Psoas muscle (tissue), 8 donors: ENCODE results near the gene HEATR3. TPM values are rescaled to one million over a fixed set of nuclear protein-coding genes. Genes with fewer than 3 reads are reported as not detected.
"Not testable (repeated sequence)": the region's sequence is repeated elsewhere in the genome, so short reads cannot be mapped to it uniquely, and the experiment has no call there.

ENCODE experiments used
- ATAC-seq, 4 donors: fragments of 200-7000 bp; cut with Tn5 transposase; one replicate each; pipeline ENCODE4 v1.9.1; 2020; ENCODE audit warnings: moderate library complexity in 3 of 4, mild to moderate bottlenecking in 2 of 4
- DNase-seq, 2 donors: peaks; one replicate each; pipeline ENCODE4 v3.0.0-alpha.2; 2020
- H3K27ac ChIP-seq: fragments of 200-600 bp; one replicate; pipeline ENCODE4 v1.8.0; 2022
- H3K27me3 ChIP-seq, 3 donors: fragments of 200-600 bp in 1 of 3; one replicate each; pipeline versions ENCODE4 v1.6.1 to v1.8.0; 2013 to 2022; ENCODE audit warnings: low read length in 2 of 3, mild to moderate bottlenecking in 2 of 3, moderate library complexity in 1 of 3; ENCODE audit not compliant: insufficient read depth in 3 of 3
- H3K36me3 ChIP-seq, 2 donors: fragments of 200-600 bp in 1 of 2; one replicate each; pipeline versions ENCODE4 v1.6.1 to v1.8.0; 2013 to 2022; ENCODE audit warnings: low read depth in 1 of 2, mild to moderate bottlenecking in 1 of 2, moderate library complexity in 1 of 2; ENCODE audit not compliant: insufficient read depth in 1 of 2
- H3K4me1 ChIP-seq: fragments of 200-600 bp; one replicate; pipeline ENCODE4 v1.8.0; 2022
- H3K4me3 ChIP-seq: fragments of 200-600 bp; one replicate; pipeline ENCODE4 v1.8.0; 2022; ENCODE audit warnings: mild to moderate bottlenecking
- H3K9me3 ChIP-seq: fragments of 200-600 bp; one replicate; pipeline ENCODE4 v1.8.0; 2022
- WGBS, 3 donors: extraction: QIAGEN DNeasy Blood & Tissue Kit; methylation state at CpG; one replicate each; pipeline versions ENCODE4 v1.1.6 to v1.1.7; 2013; 5-methylcytosine and 5-hydroxymethylcytosine counted together
- intact Hi-C, 2 donors: fragments of 100-400 bp; cut with DNase I; formaldehyde crosslinking; loops; one replicate each; pipeline versions ENCODE4 v1.11.0 to v1.14.2; 2022
- polyA plus RNA-seq, 3 donors: library from polyadenylated mRNA; stranded (reverse); fragments of 200-250 nt; gene quantifications; one replicate each; pipeline ENCODE4 v1.2.3, GENCODE V29; 2013
- total RNA-seq, 4 donors: library from RNA; stranded (reverse); fragmentation: NEBNext Ultra II Directional in 2 of 4; extraction: Animal tissue kit (Norgen Biotek cat#: 25700) in 2 of 4; gene quantifications; one replicate each; pipeline versions ENCODE4 v1.2.1 to v1.2.4, GENCODE V29; 2021 to 2023
- TF ChIP-seq, protein P1 (sequence below): fragments of 200-600 bp; IDR thresholded peaks from one replicate; pipeline ENCODE4 v1.8.0; 2022; ENCODE audit warnings: antibody characterized with exemption
- donor health status: healthy with polysubstance abuse.
- donor health status: DM: no; HTN: no; CAD: no; lungs with moderate emphysema.
- donor health status: Bipolar disorder and iron deficiency.
- donor health status: healthy.
- donor health status: DM: yes; HTN: yes; CAD: no.
- donor health status: DM: no; HTN: no; CAD: no.
- donor health status: DM: no; HTN: no; CAD: no.
- donor health status: DM: yes; HTN: yes; CAD: no.

HEATR3 gene
- total and polyA plus RNA-seq, 7 donors = 8.6 to 20.9 (median 12.1) TPM

GRCh38 chr16:50121721-50122445 lies 56.1 kb downstream of the HEATR3 start:
- DNase-seq = no peak
- Histone ChIP-seq H3K9me3 (no peaks in the 10 kb centered on the region), H3K27me3 (no peaks in the 10 kb centered on the region), H3K4me1 (no peaks in the 10 kb centered on the region), H3K4me3 (no peak overlapping the region), H3K27ac (no peak overlapping the region), H3K36me3 (no peaks in the 10 kb centered on the region)
- no peak for ATAC-seq
- intact Hi-C loops = no loop called here
- WGBS, 3 donors = 67 to 70% (median 69%) methylated on average over 14 of the region's 14 CpGs
- TF ChIP-seq, protein P1, sequence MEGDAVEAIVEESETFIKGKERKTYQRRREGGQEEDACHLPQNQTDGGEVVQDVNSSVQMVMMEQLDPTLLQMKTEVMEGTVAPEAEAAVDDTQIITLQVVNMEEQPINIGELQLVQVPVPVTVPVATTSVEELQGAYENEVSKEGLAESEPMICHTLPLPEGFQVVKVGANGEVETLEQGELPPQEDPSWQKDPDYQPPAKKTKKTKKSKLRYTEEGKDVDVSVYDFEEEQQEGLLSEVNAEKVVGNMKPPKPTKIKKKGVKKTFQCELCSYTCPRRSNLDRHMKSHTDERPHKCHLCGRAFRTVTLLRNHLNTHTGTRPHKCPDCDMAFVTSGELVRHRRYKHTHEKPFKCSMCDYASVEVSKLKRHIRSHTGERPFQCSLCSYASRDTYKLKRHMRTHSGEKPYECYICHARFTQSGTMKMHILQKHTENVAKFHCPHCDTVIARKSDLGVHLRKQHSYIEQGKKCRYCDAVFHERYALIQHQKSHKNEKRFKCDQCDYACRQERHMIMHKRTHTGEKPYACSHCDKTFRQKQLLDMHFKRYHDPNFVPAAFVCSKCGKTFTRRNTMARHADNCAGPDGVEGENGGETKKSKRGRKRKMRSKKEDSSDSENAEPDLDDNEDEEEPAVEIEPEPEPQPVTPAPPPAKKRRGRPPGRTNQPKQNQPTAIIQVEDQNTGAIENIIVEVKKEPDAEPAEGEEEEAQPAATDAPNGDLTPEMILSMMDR = no peak

DNA sequence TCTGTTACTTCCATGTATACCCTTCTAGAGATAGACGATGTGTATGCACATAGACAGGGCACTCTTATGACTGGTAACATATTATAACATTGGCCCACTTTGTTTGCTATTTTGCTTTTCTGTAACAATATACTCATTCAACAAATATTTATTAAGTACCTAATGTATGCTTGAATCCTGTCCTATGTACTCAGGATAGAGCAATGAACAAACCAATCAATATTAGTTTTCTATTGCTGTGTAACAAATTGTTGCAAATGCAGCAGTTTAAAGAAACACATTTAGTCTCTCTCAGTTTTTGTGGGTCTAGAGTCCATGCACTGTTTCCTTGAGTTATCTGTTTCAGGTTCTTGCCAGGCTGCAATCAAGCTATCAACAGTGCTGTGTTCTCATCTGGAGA lies 57.6 kb downstream of the HEATR3 start:
- H3K9me3 ChIP-seq = no peaks in the 10 kb centered on the region
- H3K36me3 ChIP-seq = no peaks in the 10 kb centered on the region
- TF ChIP-seq, protein P1 = no peak
- ATAC-seq (no peak), DNase-seq (no peak)
- no peak overlapping the region for H3K4me3 ChIP-seq
- no peaks in the 10 kb centered on the region for H3K27me3 ChIP-seq
- H3K4me1 ChIP-seq = no peaks in the 10 kb centered on the region
- H3K27ac ChIP-seq = no peak overlapping the region
- 93 to 98% (median 97%) methylated on average over 1 of the region's 1 CpG for WGBS, 3 donors
- intact Hi-C loops = no loop called here

DNA sequence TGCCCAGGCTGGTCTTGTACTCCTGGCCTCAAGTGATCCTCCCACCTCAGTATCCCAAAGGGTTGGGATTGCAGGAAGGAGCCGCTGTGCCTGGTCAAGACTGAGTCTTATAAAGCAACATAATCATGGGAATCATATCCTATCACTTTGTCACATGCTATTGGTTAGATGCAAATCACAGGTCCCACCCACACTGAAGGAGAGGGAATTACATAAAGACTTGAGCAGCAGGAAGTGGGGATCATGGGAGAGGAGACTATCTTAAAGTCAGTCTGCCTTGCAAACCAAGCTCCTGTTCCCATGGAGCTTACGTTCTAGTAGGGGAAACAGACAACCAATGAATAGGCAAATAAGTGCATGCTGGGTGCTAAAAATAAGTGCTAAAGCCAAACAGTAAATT lies 59.0 kb downstream of the HEATR3 start:
- DNase-seq (no peak), ATAC-seq (no peak)
- H3K4me3 ChIP-seq = no peak overlapping the region
- TF ChIP-seq, protein P1 = no peak
- no peaks in the 10 kb centered on the region for H3K4me1 ChIP-seq
- no peak overlapping the region for H3K27ac ChIP-seq
- intact Hi-C loops = no loop called here
- H3K9me3 ChIP-seq = no peaks in the 10 kb centered on the region
- 89 to 93% (median 91%) methylated on average over 2 of the region's 2 CpGs for WGBS, 3 donors
- H3K27me3 ChIP-seq = no peaks in the 10 kb centered on the region
- H3K36me3 ChIP-seq = no peaks in the 10 kb centered on the region

- Histone ChIP-seq H3K4me1 (no peaks in the 10 kb centered on the region), H3K27me3 (no peaks in the 10 kb centered on the region), H3K36me3 (no peaks in the 10 kb centered on the region), H3K4me3 (no peak overlapping the region), H3K9me3 (no peaks in the 10 kb centered on the region), H3K27ac (no peak overlapping the region)
- 89 to 96% (median 95%) methylated on average over 4 of the region's 4 CpGs for WGBS, 3 donors
- DNase-seq (no peak), ATAC-seq (no peak)
- TF ChIP-seq, protein P1 = no peak
- intact Hi-C loops = no loop called here
Observed at GRCh38 chr16:50126183-50126582, 60.4 kb downstream of the HEATR3 start.

- H3K27ac ChIP-seq, H3K4me1 ChIP-seq, H3K4me3 ChIP-seq, H3K27me3 ChIP-seq, ATAC-seq, intact Hi-C loops, DNase-seq, H3K9me3 ChIP-seq, H3K36me3 ChIP-seq: not testable (repeated sequence)
- WGBS, 3 donors = 78 to 82% (median 78%) methylated on average over 7 of the region's 7 CpGs
Observed at GRCh38 chr16:50132571-50132970, 66.8 kb downstream of the HEATR3 start.
